ENCODE measurements around the gene MALAT1.

The MALAT1 gene

GRCh38 chr11:65473278-65473860, 25.5 kb upstream of the MALAT1 start:
- Mint-ChIP-seq H3K36me3 (ENCODE audit: low read depth) (peaks cover 6% of the 10 kb centered on the region), H3K4me3 (no peak overlapping the region), H3K27me3 (ENCODE audit: low read depth) (no peaks in the 10 kb centered on the region), H3K4me1 (ENCODE audit: low read depth) (peaks cover 28% of the 10 kb centered on the region), H3K9me3 (no peaks in the 10 kb centered on the region), H3K27ac (no peak overlapping the region)

- Mint-ChIP-seq H3K4me3 (no peak overlapping the region), H3K27me3 (ENCODE audit: low read depth) (no peaks in the 10 kb centered on the region), H3K4me1 (ENCODE audit: low read depth) (peaks cover 31% of the 10 kb centered on the region), H3K36me3 (ENCODE audit: low read depth) (peaks cover 6% of the 10 kb centered on the region), H3K9me3 (no peaks in the 10 kb centered on the region), H3K27ac (peak overlapping the region; percentile 15)
Measured at GRCh38 chr11:65474864-65475263, 24.0 kb upstream of the MALAT1 start.

GRCh38 chr11:65476632-65477148, 22.2 kb upstream of the MALAT1 start:
- H3K27me3 Mint-ChIP-seq (ENCODE audit: low read depth): no peaks in the 10 kb centered on the region
- H3K4me1 Mint-ChIP-seq (ENCODE audit: low read depth): peaks cover 21% of the 10 kb centered on the region
- peak overlapping the region; percentile 99 for H3K4me3 Mint-ChIP-seq
- H3K27ac Mint-ChIP-seq: peak overlapping the region; percentile 99
- H3K9me3 Mint-ChIP-seq: no peaks in the 10 kb centered on the region
- peaks cover 6% of the 10 kb centered on the region for H3K36me3 Mint-ChIP-seq (ENCODE audit: low read depth)

- Mint-ChIP-seq H3K4me1 (ENCODE audit: low read depth) (peaks cover 15% of the 10 kb centered on the region), H3K9me3 (no peaks in the 10 kb centered on the region), H3K4me3 (peak overlapping the region; percentile 99), H3K27me3 (ENCODE audit: low read depth) (peaks cover 2% of the 10 kb centered on the region), H3K36me3 (ENCODE audit: low read depth) (peaks cover 6% of the 10 kb centered on the region), H3K27ac (peak overlapping the region; percentile 99)
Measured at GRCh38 chr11:65477149-65477965, 21.5 kb upstream of the MALAT1 start.

- no peaks in the 10 kb centered on the region for H3K9me3 Mint-ChIP-seq
- peak overlapping the region; percentile 44 for H3K4me3 Mint-ChIP-seq
- peaks cover 15% of the 10 kb centered on the region for H3K4me1 Mint-ChIP-seq (ENCODE audit: low read depth)
- peaks cover 6% of the 10 kb centered on the region for H3K36me3 Mint-ChIP-seq (ENCODE audit: low read depth)
- H3K27me3 Mint-ChIP-seq (ENCODE audit: low read depth): peaks cover 5% of the 10 kb centered on the region
- H3K27ac Mint-ChIP-seq: no peak overlapping the region
Measured at GRCh38 chr11:65478388-65479183, 20.3 kb upstream of the MALAT1 start.

- Mint-ChIP-seq H3K27me3 (ENCODE audit: low read depth) (peaks cover 5% of the 10 kb centered on the region), H3K4me1 (ENCODE audit: low read depth) (peaks cover 15% of the 10 kb centered on the region), H3K27ac (no peak overlapping the region), H3K36me3 (ENCODE audit: low read depth) (peaks cover 6% of the 10 kb centered on the region), H3K9me3 (no peaks in the 10 kb centered on the region), H3K4me3 (no peak overlapping the region)
Measured at GRCh38 chr11:65479184-65480145, 19.4 kb upstream of the MALAT1 start.

- H3K27me3 Mint-ChIP-seq (ENCODE audit: low read depth): peaks cover 5% of the 10 kb centered on the region
- no peaks in the 10 kb centered on the region for H3K9me3 Mint-ChIP-seq
- H3K4me3 Mint-ChIP-seq: no peak overlapping the region
- peaks cover 10% of the 10 kb centered on the region for H3K4me1 Mint-ChIP-seq (ENCODE audit: low read depth)
- H3K36me3 Mint-ChIP-seq (ENCODE audit: low read depth): no peaks in the 10 kb centered on the region
- H3K27ac Mint-ChIP-seq: no peak overlapping the region
Measured at GRCh38 chr11:65482306-65482850, 16.5 kb upstream of the MALAT1 start.

GRCh38 chr11:65485920-65486219, 13.0 kb upstream of the MALAT1 start:
- peaks cover 22% of the 10 kb centered on the region for H3K4me1 Mint-ChIP-seq (ENCODE audit: low read depth)
- no peak overlapping the region for H3K4me3 Mint-ChIP-seq
- H3K36me3 Mint-ChIP-seq (ENCODE audit: low read depth): no peaks in the 10 kb centered on the region
- H3K27ac Mint-ChIP-seq: no peak overlapping the region
- peaks cover 5% of the 10 kb centered on the region for H3K27me3 Mint-ChIP-seq (ENCODE audit: low read depth)
- H3K9me3 Mint-ChIP-seq: no peaks in the 10 kb centered on the region

GRCh38 chr11:65486570-65487466, 12.0 kb upstream of the MALAT1 start:
- Mint-ChIP-seq H3K9me3 (no peaks in the 10 kb centered on the region), H3K36me3 (ENCODE audit: low read depth) (no peaks in the 10 kb centered on the region), H3K4me1 (ENCODE audit: low read depth) (peaks cover 22% of the 10 kb centered on the region), H3K4me3 (no peak overlapping the region), H3K27ac (no peak overlapping the region), H3K27me3 (ENCODE audit: low read depth) (peaks cover 5% of the 10 kb centered on the region)

- Mint-ChIP-seq H3K36me3 (ENCODE audit: low read depth) (no peaks in the 10 kb centered on the region), H3K27me3 (ENCODE audit: low read depth) (no peaks in the 10 kb centered on the region), H3K4me1 (ENCODE audit: low read depth) (peaks cover 28% of the 10 kb centered on the region), H3K9me3 (no peaks in the 10 kb centered on the region), H3K4me3 (no peak overlapping the region), H3K27ac (peak overlapping the region; percentile 76)
Measured at GRCh38 chr11:65487467-65488272, 11.2 kb upstream of the MALAT1 start.

- H3K4me1 Mint-ChIP-seq (ENCODE audit: low read depth): peaks cover 35% of the 10 kb centered on the region
Measured at GRCh38 chr11:65488273-65489034, 10.4 kb upstream of the MALAT1 start.

More at GRCh38 chr11:65488273-65489034, 10.4 kb upstream of the MALAT1 start:
- Mint-ChIP-seq H3K9me3 (no peaks in the 10 kb centered on the region), H3K36me3 (ENCODE audit: low read depth) (no peaks in the 10 kb centered on the region), H3K27me3 (ENCODE audit: low read depth) (no peaks in the 10 kb centered on the region), H3K4me3 (no peak overlapping the region), H3K27ac (peak overlapping the region; percentile 49)
